ENCODE results near the gene HOXB9.

Gene HOXB9

GRCh38 chr17:48576479-48577309 lies 49.5 kb downstream of the HOXB9 start:
- ChIA-PET POLR2A (interaction anchor here (0.6 to 3.4 kb wide), 5 partner anchors 10 to 38 kb away, joined by 3 to 19 read pairs (median 4); partner anchors contain the start of genes HOXB3 and HOXB8), CTCF (no interaction called here)
- no peak for TF ChIP-seq L3MBTL2 (conservative IDR thresholded peaks at IDR 0.05)
- TF ChIP-seq ARNT (IDR thresholded peaks at IDR 0.05), result no peak
- TF ChIP-seq NFRKB (IDR thresholded peaks at IDR 0.05), result no peak
- no peak for TF ChIP-seq TARDBP (IDR thresholded peaks at IDR 0.05)
- TF ChIP-seq HDGF (IDR thresholded peaks at IDR 0.05; ENCODE audit: borderline replicate concordance), result no peak
- TF ChIP-seq FOXM1 (IDR thresholded peaks at IDR 0.05; ENCODE audit: borderline replicate concordance), result no peak
- TF ChIP-seq CTBP1 (IDR thresholded peaks at IDR 0.05; ENCODE audit: borderline replicate concordance), result peak; percentile 78; the same call in 1 of the 2 replicates
- DNase-seq (ENCODE audit: extremely low spot score), result no peak

GRCh38 chr17:48575673-48576478 lies 50.3 kb downstream of the HOXB9 start:
- ChIA-PET CTCF (no interaction called here), POLR2A (interaction anchor here (0.6 to 3.4 kb wide), 4 partner anchors 9 to 21 kb away, joined by 3 to 19 read pairs (median 4); partner anchors contain the start of gene HOXB3)
- no peak for DNase-seq (ENCODE audit: extremely low spot score)
- TF ChIP-seq PKNOX1 (IDR thresholded peaks at IDR 0.05) (no peak), NFRKB (IDR thresholded peaks at IDR 0.05) (no peak), ARNT (IDR thresholded peaks at IDR 0.05) (no peak), SUZ12 (IDR thresholded peaks at IDR 0.05) (no peak), BHLHE40 (IDR thresholded peaks at IDR 0.05; ENCODE audit: borderline replicate concordance) (no peak), TARDBP (IDR thresholded peaks at IDR 0.05) (no peak), ZNF384 (IDR thresholded peaks at IDR 0.05) (no peak), FOXA1 (IDR thresholded peaks at IDR 0.05) (no peak), SP1 (IDR thresholded peaks at IDR 0.05) (no peak), ELF4 (IDR thresholded peaks at IDR 0.05) (no peak)

DNA sequence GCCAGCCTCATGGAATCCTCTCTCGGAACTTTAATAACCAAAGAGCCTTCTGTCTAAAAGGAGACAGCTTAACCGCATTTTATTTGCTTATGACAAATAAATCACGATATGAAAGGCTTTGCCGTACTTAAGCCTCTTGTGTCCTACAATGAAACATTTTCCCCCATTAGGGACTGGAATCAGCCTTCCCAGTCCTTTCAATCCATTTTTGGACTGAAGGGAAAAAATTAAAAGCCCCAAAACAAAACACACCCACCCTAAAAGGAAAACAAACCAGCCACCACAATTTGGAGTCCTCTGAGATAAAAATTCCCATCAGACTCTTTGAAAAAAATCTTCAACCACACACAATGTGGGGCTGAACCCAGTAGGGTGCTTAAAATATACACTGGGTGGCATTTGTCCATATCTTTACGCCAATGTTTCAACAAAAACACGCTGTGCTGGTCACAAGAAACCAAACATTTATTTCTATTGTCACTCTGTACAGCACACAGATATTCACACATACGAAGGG lies 51.0 kb downstream of the HOXB9 start:
- TF ChIP-seq CTBP1 (IDR thresholded peaks at IDR 0.05; ENCODE audit: borderline replicate concordance) (peak; percentile 94), PKNOX1 (IDR thresholded peaks at IDR 0.05) (peak; percentile 91), TARDBP (IDR thresholded peaks at IDR 0.05) (no peak)
- ChIA-PET CTCF (interaction anchor here (0.7 to 1.2 kb wide), 2 partner anchors 76 to 1827 kb away, joined by 3 to 4 read pairs; no protein-coding TSS in a partner anchor), POLR2A (interaction anchor here (0.9 to 1.0 kb wide), 2 partner anchors 13 to 23 kb away, joined by 3 to 4 read pairs; no protein-coding TSS in a partner anchor)
- DNase-seq (ENCODE audit: extremely low spot score), result no peak

DNA sequence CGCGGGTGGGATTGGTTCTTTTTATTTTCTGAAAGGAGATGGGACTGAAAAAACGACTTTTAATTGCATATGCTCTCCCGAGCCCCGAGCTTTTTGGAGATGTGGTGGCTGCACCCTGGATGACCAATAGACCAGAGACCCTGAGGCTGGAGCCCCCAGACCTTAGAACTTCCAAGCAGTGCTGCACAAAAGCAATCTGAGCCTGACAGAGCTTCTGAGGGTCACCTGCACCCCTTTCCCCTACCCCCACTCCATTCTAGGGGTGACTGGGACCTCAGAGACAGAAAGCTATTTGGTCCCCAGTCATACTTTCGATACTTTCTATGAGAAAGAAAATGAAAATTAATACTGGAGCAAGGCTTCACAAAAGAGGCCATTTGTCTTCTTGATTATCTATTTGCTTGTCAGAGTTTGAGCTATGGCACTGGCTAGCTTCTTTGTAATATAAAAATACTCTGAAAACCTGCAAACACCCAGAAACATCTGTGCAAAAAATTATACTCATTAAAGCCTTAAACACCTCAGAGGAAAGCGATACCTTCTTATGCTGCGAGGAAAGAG lies 51.6 kb downstream of the HOXB9 start:
- ChIA-PET POLR2A (interaction anchor here (0.9 to 1.0 kb wide), 2 partner anchors 12 to 24 kb away, joined by 3 to 4 read pairs; no protein-coding TSS in a partner anchor), CTCF (interaction anchor here (0.5 to 1.2 kb wide), 4 partner anchors 13 to 1827 kb away, joined by 3 to 4 read pairs (median 3); no protein-coding TSS in a partner anchor)
- no peak for TF ChIP-seq LEF1 (IDR thresholded peaks at IDR 0.05; ENCODE audit: borderline replicate concordance)
- no peak for TF ChIP-seq SP1 (IDR thresholded peaks at IDR 0.05)
- no peak for DNase-seq (ENCODE audit: extremely low spot score)

- ChIA-PET CTCF (no interaction called here), POLR2A (interaction anchor here (1.3 kb wide), 1 partner anchor 15 kb away, joined by 3 read pairs; no protein-coding TSS in a partner anchor)
- TF ChIP-seq ELF4 (IDR thresholded peaks at IDR 0.05), result no peak
- TF ChIP-seq FOXK2 (IDR thresholded peaks at IDR 0.05), result no peak
- no peak for DNase-seq (ENCODE audit: extremely low spot score)
These were observed 54.2 kb downstream of the HOXB9 start for GRCh38 chr17:48571826-48572417.
